Measurements from ENCODE around the gene OR8A1. TPM values are rescaled to one million over a fixed set of nuclear protein-coding genes. Genes with fewer than 3 reads are reported as not detected.

OR8A1 gene
- total RNA-seq, 6 experiments from 2014 or later = not detected

DNA sequence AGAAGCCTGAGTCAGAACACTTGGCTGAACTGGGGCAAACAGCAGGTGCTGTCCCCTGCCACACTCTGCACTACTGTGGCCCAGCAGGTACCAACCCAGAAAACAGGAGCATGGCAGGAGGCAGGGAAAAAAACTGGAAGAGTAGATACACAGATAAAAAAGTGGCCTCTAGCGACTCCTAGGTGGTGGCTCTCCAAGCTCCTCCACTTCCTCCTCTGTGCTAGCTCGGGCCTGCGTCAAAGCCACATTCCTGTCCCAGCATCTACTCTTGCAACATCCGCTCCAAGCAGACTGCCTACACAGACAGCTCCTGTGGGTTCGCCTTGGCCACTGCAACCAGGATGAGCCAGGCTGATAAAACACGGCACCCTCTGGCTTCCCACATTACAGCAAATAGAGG lies 33.3 kb upstream of the OR8A1 start:
- Mint-ChIP-seq H3K27ac (no peak overlapping the region), H3K27me3 (ENCODE audit: insufficient read depth) (peaks cover 2% of the 10 kb centered on the region), H3K9me3 (peaks cover 13% of the 10 kb centered on the region), H3K4me1 (ENCODE audit: low read depth) (no peaks in the 10 kb centered on the region), H3K36me3 (ENCODE audit: low read depth) (peaks cover 4% of the 10 kb centered on the region; the same call in 1 of the 2 replicates), H3K4me3 (no peak overlapping the region)
- no peak for DNase-seq
- TF ChIP-seq, protein P1, sequence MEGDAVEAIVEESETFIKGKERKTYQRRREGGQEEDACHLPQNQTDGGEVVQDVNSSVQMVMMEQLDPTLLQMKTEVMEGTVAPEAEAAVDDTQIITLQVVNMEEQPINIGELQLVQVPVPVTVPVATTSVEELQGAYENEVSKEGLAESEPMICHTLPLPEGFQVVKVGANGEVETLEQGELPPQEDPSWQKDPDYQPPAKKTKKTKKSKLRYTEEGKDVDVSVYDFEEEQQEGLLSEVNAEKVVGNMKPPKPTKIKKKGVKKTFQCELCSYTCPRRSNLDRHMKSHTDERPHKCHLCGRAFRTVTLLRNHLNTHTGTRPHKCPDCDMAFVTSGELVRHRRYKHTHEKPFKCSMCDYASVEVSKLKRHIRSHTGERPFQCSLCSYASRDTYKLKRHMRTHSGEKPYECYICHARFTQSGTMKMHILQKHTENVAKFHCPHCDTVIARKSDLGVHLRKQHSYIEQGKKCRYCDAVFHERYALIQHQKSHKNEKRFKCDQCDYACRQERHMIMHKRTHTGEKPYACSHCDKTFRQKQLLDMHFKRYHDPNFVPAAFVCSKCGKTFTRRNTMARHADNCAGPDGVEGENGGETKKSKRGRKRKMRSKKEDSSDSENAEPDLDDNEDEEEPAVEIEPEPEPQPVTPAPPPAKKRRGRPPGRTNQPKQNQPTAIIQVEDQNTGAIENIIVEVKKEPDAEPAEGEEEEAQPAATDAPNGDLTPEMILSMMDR (IDR thresholded peaks at IDR 0.05) = no peak

DNA sequence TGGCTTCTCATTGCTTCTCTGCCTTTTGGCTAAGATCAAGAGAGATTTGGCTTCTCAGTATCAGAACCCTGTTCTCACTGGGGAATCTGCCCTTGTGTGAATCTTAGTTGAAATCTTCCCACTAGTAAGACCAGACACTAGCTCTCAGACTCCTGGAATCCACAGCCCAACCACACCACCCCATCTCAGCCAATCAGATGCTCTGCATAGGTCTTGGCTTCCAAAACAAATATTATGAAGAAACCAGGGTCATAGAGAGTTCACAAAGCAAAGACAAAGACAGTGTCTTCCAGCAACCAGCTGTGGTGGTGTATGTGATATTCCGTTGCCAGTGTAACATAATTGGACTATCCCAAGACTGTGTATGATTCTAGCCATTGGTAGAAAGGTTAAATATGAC lies 31.8 kb upstream of the OR8A1 start:
- peaks cover 2% of the 10 kb centered on the region; the same call in 1 of the 2 replicates for H3K27me3 Mint-ChIP-seq (ENCODE audit: insufficient read depth)
- peaks cover 15% of the 10 kb centered on the region for H3K9me3 Mint-ChIP-seq
- H3K36me3 Mint-ChIP-seq (ENCODE audit: low read depth) = peaks cover 4% of the 10 kb centered on the region; the same call in 1 of the 2 replicates
- no peaks in the 10 kb centered on the region for H3K4me1 Mint-ChIP-seq (ENCODE audit: low read depth)
- no peak for DNase-seq
- no peak overlapping the region for H3K27ac Mint-ChIP-seq
- TF ChIP-seq, protein P1 (IDR thresholded peaks at IDR 0.05) = no peak
- no peak overlapping the region for H3K4me3 Mint-ChIP-seq

DNA sequence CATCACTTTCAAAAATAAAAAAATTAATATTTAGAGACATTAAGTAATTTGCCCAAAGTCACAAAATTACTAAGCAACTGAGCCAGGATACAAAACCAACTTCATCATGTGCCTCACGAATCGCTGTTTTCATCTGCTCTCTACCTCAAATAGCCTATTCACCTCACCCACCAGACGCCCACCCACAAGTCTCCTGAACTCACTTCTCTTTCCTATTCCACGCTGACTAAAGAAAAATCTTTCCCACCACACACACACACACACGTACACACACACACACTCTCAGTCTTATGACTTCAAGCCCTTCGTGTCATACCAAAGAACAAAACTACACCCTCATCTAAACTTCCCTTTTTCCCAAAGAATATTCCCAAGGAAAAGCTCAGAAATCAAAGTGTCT lies 28.6 kb upstream of the OR8A1 start:
- no peak for DNase-seq
- Mint-ChIP-seq H3K36me3 (ENCODE audit: low read depth) (peaks cover 4% of the 10 kb centered on the region; the same call in 1 of the 2 replicates), H3K27me3 (ENCODE audit: insufficient read depth) (peaks cover 2% of the 10 kb centered on the region), H3K4me3 (no peak overlapping the region), H3K9me3 (peaks cover 13% of the 10 kb centered on the region), H3K4me1 (ENCODE audit: low read depth) (no peaks in the 10 kb centered on the region), H3K27ac (no peak overlapping the region)
- TF ChIP-seq, protein P1 (IDR thresholded peaks at IDR 0.05) = no peak

GRCh38 chr11:124543145-124543544 lies 26.7 kb upstream of the OR8A1 start:
- TF ChIP-seq, protein P1 (IDR thresholded peaks at IDR 0.05) = no peak
- no peak for DNase-seq
- Mint-ChIP-seq H3K9me3 (peaks cover 10% of the 10 kb centered on the region), H3K4me3 (no peak overlapping the region), H3K27me3 (ENCODE audit: insufficient read depth) (peaks cover 2% of the 10 kb centered on the region), H3K27ac (no peak overlapping the region), H3K4me1 (ENCODE audit: low read depth) (no peaks in the 10 kb centered on the region), H3K36me3 (ENCODE audit: low read depth) (no peaks in the 10 kb centered on the region)

DNA sequence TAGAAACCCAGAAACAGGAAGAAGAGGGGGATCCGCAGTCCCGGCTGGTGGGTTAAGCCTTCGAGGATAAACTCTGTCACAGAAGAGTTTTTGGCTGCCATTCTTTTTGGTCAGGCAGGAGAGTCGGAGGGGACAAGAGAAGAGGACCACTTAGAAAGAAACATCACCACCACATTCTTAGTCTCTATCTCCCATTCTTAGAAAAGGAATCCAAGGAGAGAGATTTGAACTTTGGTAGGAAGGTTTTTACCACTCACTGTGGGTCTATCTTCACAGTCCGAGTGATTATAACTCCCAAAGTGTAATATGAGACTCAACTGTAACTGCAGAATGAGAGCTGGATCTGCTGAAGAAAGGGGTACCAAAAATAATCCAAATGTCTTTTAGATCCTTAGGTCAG lies 26.2 kb upstream of the OR8A1 start, which contains the start of gene OR8B12:
Gene OR8B12, minus strand, starts transcription at position 101 of the 400 bp plus-strand sequence. Its CDS starts 0 bp downstream, at position 101.
- H3K27ac Mint-ChIP-seq = no peak within 1 kb of the TSS
- TF ChIP-seq, protein P1 (IDR thresholded peaks at IDR 0.05) = no peak
- no peaks in the 10 kb centered on the region for H3K36me3 Mint-ChIP-seq (ENCODE audit: low read depth)
- H3K9me3 Mint-ChIP-seq = peaks cover 10% of the 10 kb centered on the region
- H3K27me3 Mint-ChIP-seq (ENCODE audit: insufficient read depth) = peaks cover 2% of the 10 kb centered on the region
- H3K4me3 Mint-ChIP-seq = no peak within 1 kb of the TSS
- DNase-seq = no peak
- H3K4me1 Mint-ChIP-seq (ENCODE audit: low read depth) = no peaks in the 10 kb centered on the region

DNA sequence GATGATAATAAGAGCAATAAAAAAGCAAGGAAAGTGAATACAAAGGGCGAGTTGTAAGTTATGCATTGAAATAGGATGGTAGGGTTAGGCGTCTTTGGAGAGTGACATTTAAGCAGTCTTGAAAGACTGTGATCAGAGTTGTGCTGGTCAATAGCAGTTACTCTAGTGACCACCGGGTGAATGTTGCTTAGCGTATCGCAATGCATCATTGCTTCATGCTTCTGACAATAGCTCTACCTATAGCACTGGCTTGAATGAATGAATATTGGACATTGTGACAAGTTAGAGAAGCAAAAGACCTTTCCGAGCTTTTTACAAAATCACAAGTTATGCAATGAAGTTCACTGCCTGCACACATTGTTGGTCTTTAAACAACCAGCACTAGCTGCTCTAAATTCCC lies 18.6 kb upstream of the OR8A1 start:
- TF ChIP-seq, protein P1 (IDR thresholded peaks at IDR 0.05) = no peak
- H3K36me3 Mint-ChIP-seq (ENCODE audit: low read depth) = no peaks in the 10 kb centered on the region
- no peak overlapping the region for H3K4me3 Mint-ChIP-seq
- H3K4me1 Mint-ChIP-seq (ENCODE audit: low read depth) = no peaks in the 10 kb centered on the region
- DNase-seq = no peak
- no peak overlapping the region for H3K27ac Mint-ChIP-seq
- 0 out of 2 replicates have a peak, but pooled peaks cover 4% of the 10 kb centered on the region for H3K9me3 Mint-ChIP-seq
- H3K27me3 Mint-ChIP-seq (ENCODE audit: insufficient read depth) = no peaks in the 10 kb centered on the region

All from HFFc6 (cell line).